ENCODE measurements around the gene CAMK1D. TPM values are rescaled to one million over a fixed set of nuclear protein-coding genes. Genes with fewer than 3 reads are reported as not detected.

The CAMK1D gene
- total RNA-seq, 1 experiment from 2014 or later, result 10.2 TPM

DNA sequence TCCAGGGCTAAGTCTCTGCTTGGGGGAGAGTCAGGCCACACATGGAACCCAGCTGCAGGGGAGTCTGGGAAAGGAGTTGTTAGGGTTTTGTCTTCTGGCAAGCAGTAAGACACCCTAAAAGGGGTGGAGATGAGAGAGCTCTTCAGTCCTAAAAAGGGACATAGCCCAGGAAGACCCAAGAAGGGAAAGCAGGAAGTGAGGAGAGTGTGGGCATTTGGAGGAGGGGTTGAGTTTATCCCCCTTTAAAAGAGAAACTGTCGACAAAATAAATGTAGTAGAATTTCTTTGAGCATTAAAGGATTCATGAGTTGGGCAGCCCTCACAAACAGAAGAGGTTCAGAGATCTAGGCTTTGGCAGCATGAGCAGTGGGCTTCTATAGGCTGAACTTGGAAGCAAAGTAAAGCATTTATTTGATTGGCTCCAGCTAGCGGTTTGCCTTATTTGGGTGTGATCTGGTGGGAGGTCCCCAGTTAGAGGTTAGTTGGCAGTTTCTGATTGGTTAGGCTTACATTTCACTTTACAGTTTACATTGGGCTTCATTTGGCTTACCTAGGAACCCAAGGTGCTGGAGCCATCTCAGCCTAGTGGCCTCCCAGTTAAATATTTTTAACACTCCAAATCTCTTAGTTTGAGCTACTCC, 246.7 kb downstream of the CAMK1D start:
- H3K9me3 Mint-ChIP-seq, result peaks cover 38% of the 10 kb centered on the region
- CTCF ChIA-PET, result no interaction called here
- TF ChIP-seq TEAD4 (CRISPR knock-in tag; IDR thresholded peaks at IDR 0.05), result no peak
- no peak for TF ChIP-seq GRHL2 (CRISPR knock-in tag; IDR thresholded peaks at IDR 0.05; ENCODE audit: insufficient replicate concordance, severe bottlenecking)
- no peak for TF ChIP-seq IRF1 (CRISPR knock-in tag; IDR thresholded peaks at IDR 0.05)
- no peak for TF ChIP-seq PRDM15 (CRISPR knock-in tag; IDR thresholded peaks at IDR 0.05)
- TF ChIP-seq, protein P1, sequence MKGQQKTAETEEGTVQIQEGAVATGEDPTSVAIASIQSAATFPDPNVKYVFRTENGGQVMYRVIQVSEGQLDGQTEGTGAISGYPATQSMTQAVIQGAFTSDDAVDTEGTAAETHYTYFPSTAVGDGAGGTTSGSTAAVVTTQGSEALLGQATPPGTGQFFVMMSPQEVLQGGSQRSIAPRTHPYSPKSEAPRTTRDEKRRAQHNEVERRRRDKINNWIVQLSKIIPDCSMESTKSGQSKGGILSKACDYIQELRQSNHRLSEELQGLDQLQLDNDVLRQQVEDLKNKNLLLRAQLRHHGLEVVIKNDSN (CRISPR knock-in tag; IDR thresholded peaks at IDR 0.05), result no peak
- TF ChIP-seq AFF4 (CRISPR knock-in tag; IDR thresholded peaks at IDR 0.05; ENCODE audit: borderline replicate concordance), result no peak
- no peak for TF ChIP-seq ZNF512 (CRISPR knock-in tag; IDR thresholded peaks at IDR 0.05; ENCODE audit: borderline replicate concordance)
- no peak for TF ChIP-seq E2F1 (CRISPR knock-in tag; IDR thresholded peaks at IDR 0.05)
- TF ChIP-seq EMX1 (CRISPR knock-in tag; IDR thresholded peaks at IDR 0.05), result no peak
- no peak for TF ChIP-seq GABPB1 (CRISPR knock-in tag; IDR thresholded peaks at IDR 0.05)
- no peak for TF ChIP-seq ETV6 (CRISPR knock-in tag; IDR thresholded peaks at IDR 0.05)
- TF ChIP-seq ATF1 (CRISPR knock-in tag; IDR thresholded peaks at IDR 0.05), result no peak
- TF ChIP-seq, protein P2, sequence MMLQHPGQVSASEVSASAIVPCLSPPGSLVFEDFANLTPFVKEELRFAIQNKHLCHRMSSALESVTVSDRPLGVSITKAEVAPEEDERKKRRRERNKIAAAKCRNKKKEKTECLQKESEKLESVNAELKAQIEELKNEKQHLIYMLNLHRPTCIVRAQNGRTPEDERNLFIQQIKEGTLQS (CRISPR knock-in tag; conservative IDR thresholded peaks at IDR 0.05), result no peak
- TF ChIP-seq, protein P3, sequence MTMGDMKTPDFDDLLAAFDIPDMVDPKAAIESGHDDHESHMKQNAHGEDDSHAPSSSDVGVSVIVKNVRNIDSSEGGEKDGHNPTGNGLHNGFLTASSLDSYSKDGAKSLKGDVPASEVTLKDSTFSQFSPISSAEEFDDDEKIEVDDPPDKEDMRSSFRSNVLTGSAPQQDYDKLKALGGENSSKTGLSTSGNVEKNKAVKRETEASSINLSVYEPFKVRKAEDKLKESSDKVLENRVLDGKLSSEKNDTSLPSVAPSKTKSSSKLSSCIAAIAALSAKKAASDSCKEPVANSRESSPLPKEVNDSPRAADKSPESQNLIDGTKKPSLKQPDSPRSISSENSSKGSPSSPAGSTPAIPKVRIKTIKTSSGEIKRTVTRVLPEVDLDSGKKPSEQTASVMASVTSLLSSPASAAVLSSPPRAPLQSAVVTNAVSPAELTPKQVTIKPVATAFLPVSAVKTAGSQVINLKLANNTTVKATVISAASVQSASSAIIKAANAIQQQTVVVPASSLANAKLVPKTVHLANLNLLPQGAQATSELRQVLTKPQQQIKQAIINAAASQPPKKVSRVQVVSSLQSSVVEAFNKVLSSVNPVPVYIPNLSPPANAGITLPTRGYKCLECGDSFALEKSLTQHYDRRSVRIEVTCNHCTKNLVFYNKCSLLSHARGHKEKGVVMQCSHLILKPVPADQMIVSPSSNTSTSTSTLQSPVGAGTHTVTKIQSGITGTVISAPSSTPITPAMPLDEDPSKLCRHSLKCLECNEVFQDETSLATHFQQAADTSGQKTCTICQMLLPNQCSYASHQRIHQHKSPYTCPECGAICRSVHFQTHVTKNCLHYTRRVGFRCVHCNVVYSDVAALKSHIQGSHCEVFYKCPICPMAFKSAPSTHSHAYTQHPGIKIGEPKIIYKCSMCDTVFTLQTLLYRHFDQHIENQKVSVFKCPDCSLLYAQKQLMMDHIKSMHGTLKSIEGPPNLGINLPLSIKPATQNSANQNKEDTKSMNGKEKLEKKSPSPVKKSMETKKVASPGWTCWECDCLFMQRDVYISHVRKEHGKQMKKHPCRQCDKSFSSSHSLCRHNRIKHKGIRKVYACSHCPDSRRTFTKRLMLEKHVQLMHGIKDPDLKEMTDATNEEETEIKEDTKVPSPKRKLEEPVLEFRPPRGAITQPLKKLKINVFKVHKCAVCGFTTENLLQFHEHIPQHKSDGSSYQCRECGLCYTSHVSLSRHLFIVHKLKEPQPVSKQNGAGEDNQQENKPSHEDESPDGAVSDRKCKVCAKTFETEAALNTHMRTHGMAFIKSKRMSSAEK (CRISPR knock-in tag; IDR thresholded peaks at IDR 0.05; ENCODE audit: borderline replicate concordance), result no peak
- TF ChIP-seq NR2C2 (CRISPR knock-in tag; IDR thresholded peaks at IDR 0.05), result no peak
- TF ChIP-seq, protein P4, sequence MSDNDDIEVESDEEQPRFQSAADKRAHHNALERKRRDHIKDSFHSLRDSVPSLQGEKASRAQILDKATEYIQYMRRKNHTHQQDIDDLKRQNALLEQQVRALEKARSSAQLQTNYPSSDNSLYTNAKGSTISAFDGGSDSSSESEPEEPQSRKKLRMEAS (CRISPR knock-in tag; IDR thresholded peaks at IDR 0.05), result no peak
- no peak overlapping the region for H3K27ac Mint-ChIP-seq
- no peaks in the 10 kb centered on the region for H3K4me1 Mint-ChIP-seq
- no peak overlapping the region for H3K4me3 Mint-ChIP-seq
- H3K36me3 Mint-ChIP-seq, result peaks cover 22% of the 10 kb centered on the region
- DNase-seq (ENCODE audit: low spot score) (no peak), ATAC-seq (no peak)
- POLR2A ChIA-PET, result no interaction called here
- no peaks in the 10 kb centered on the region for H3K27me3 Mint-ChIP-seq (ENCODE audit: low read depth)

Measured in WTC11 (cell line).